Activated T-helper 1 cell treated with anti-CD3 and anti-CD28 coated beads, Interleukin-12 subunit alpha, Interleukin-12 subunit beta, Interleukin-2, Interleukin-4 antibody, amounts not matched to agents 30 ng/mL and 10 ng/mL and 1 ng/mL, durations not matched to agents 14 hours and 24 hours and 36 hours (primary cell): ENCODE data around the gene SLC10A3. TPM values are rescaled to one million over a fixed set of nuclear protein-coding genes. Genes with fewer than 3 reads are reported as not detected.
A peak's percentile ranks its signal among the peaks of the same experiment; 100 is the strongest.

Source experiments
- DNase-seq: peaks from one replicate; pipeline ENCODE4 v3.0.0; 2021; ENCODE audit warnings: low spot score
- H3K27ac Mint-ChIP-seq: one replicate; pipeline ENCODE4 v1.8.0; 2021; ENCODE audit warnings: mild to moderate bottlenecking, mixed read lengths
- H3K27me3 Mint-ChIP-seq: one replicate; pipeline ENCODE4 v1.8.0; 2022; ENCODE audit warnings: mild to moderate bottlenecking, moderate library complexity, mixed read lengths; ENCODE audit not compliant: insufficient read depth
- H3K36me3 Mint-ChIP-seq: one replicate; pipeline ENCODE4 v1.8.0; 2021; ENCODE audit warnings: low read depth, mixed read lengths
- H3K4me1 Mint-ChIP-seq: one replicate; pipeline ENCODE4 v1.8.0; 2021; ENCODE audit warnings: low read depth, mixed read lengths
- H3K4me3 Mint-ChIP-seq: one replicate; pipeline ENCODE4 v1.8.0; 2021; ENCODE audit warnings: mild to moderate bottlenecking, moderate library complexity, mixed read lengths
- H3K9me3 Mint-ChIP-seq: one replicate; pipeline ENCODE4 v1.8.0; 2021; ENCODE audit warnings: mixed read lengths
- intact Hi-C: fragments of 100-400 bp; cut with micrococcal nuclease; formaldehyde crosslinking; loops from one replicate; pipeline ENCODE4 v1.15.1; 2024
- total RNA-seq: library from RNA; stranded (reverse); gene quantifications from 2 replicates; pipeline ENCODE4 v1.2.3, GENCODE V29; 2022

Gene SLC10A3
- 19.9 and 23.1 TPM in 2 replicates for total RNA-seq

GRCh38 chrX:154490414-154491083 lies at the start of gene SLC10A3:
Gene SLC10A3 (minus strand): TSS chrX:154490629. CDS start chrX:154488940, 1,689 bp downstream.
- intact Hi-C loops, result loop anchor here (1.0 to 5.0 kb wide), 8 partner anchors 11 to 393 kb away; partner anchors contain the start of genes FAM3A, IKBKG, LAGE3 and MECP2

GRCh38 chrX:154539077-154539476 lies 48.6 kb upstream of the SLC10A3 start:
- Mint-ChIP-seq H3K27me3 (no peaks in the 10 kb centered on the region), H3K27ac (no peak overlapping the region)

More at GRCh38 chrX:154490414-154491083, at the start of gene SLC10A3:
- peaks cover 5% of the 10 kb centered on the region for H3K36me3 Mint-ChIP-seq
- peaks cover 10% of the 10 kb centered on the region for H3K4me1 Mint-ChIP-seq
- H3K4me3 Mint-ChIP-seq, result peak within 1 kb of the TSS; percentile 90
- H3K27ac Mint-ChIP-seq, result peak within 1 kb of the TSS; percentile 92
- peak; percentile 85 for DNase-seq
- H3K27me3 Mint-ChIP-seq, result no peaks in the 10 kb centered on the region
- H3K9me3 Mint-ChIP-seq, result no peaks in the 10 kb centered on the region

GRCh38 chrX:154535892-154536291 lies 45.5 kb upstream of the SLC10A3 start:
- Mint-ChIP-seq H3K27ac (no peak overlapping the region), H3K4me3 (no peak overlapping the region), H3K27me3 (no peaks in the 10 kb centered on the region), H3K9me3 (no peaks in the 10 kb centered on the region), H3K4me1 (peaks cover 6% of the 10 kb centered on the region), H3K36me3 (peaks cover 11% of the 10 kb centered on the region)
- intact Hi-C loops, result no loop called here
- DNase-seq, result no peak

More at GRCh38 chrX:154539077-154539476, 48.6 kb upstream of the SLC10A3 start:
- Mint-ChIP-seq H3K4me3 (no peak overlapping the region), H3K9me3 (no peaks in the 10 kb centered on the region), H3K4me1 (peaks cover 19% of the 10 kb centered on the region), H3K36me3 (peaks cover 14% of the 10 kb centered on the region)
- intact Hi-C loops, result no loop called here
- DNase-seq, result no peak

GRCh38 chrX:154534526-154535322 lies 44.3 kb upstream of the SLC10A3 start:
- Mint-ChIP-seq H3K4me3 (no peak overlapping the region), H3K9me3 (no peaks in the 10 kb centered on the region), H3K27ac (no peak overlapping the region), H3K27me3 (no peaks in the 10 kb centered on the region), H3K36me3 (peaks cover 13% of the 10 kb centered on the region), H3K4me1 (peaks cover 6% of the 10 kb centered on the region)
- intact Hi-C loops, result loop anchor here (1.0 to 5.0 kb wide), 5 partner anchors 42 to 226 kb away; partner anchors contain the start of genes RPL10 and SLC10A3
- peak; percentile 80 for DNase-seq

- Mint-ChIP-seq H3K27me3 (no peaks in the 10 kb centered on the region), H3K36me3 (peaks cover 8% of the 10 kb centered on the region), H3K4me1 (peaks cover 6% of the 10 kb centered on the region), H3K27ac (no peak overlapping the region), H3K9me3 (no peaks in the 10 kb centered on the region), H3K4me3 (no peak overlapping the region)
- intact Hi-C loops, result loop anchor here (5.0 kb wide), 2 partner anchors 40 to 135 kb away; partner anchors contain the start of genes RPL10 and SLC10A3
- DNase-seq, result no peak
These were observed 42.3 kb upstream of the SLC10A3 start for GRCh38 chrX:154532690-154533089.

- Mint-ChIP-seq H3K27me3 (no peaks in the 10 kb centered on the region), H3K4me3 (no peak overlapping the region), H3K36me3 (peaks cover 7% of the 10 kb centered on the region), H3K4me1 (peaks cover 14% of the 10 kb centered on the region), H3K27ac (no peak overlapping the region), H3K9me3 (no peaks in the 10 kb centered on the region)
- intact Hi-C loops, result loop anchor here (5.0 kb wide), 2 partner anchors 39 to 134 kb away; partner anchors contain the start of genes RPL10 and SLC10A3
- no peak for DNase-seq
These were observed 41.2 kb upstream of the SLC10A3 start for GRCh38 chrX:154531626-154532025.

- Mint-ChIP-seq H3K9me3 (no peaks in the 10 kb centered on the region), H3K4me1 (peaks cover 24% of the 10 kb centered on the region), H3K4me3 (no peak overlapping the region), H3K27me3 (no peaks in the 10 kb centered on the region), H3K36me3 (peaks cover 7% of the 10 kb centered on the region), H3K27ac (no peak overlapping the region)
- intact Hi-C loops, result loop anchor here (5.0 kb wide), 2 partner anchors 38 to 133 kb away; partner anchors contain the start of genes RPL10 and SLC10A3
- no peak for DNase-seq
These were observed 39.9 kb upstream of the SLC10A3 start for GRCh38 chrX:154530286-154530685.

- Mint-ChIP-seq H3K27ac (no peak overlapping the region), H3K4me3 (no peak overlapping the region), H3K36me3 (peaks cover 5% of the 10 kb centered on the region), H3K4me1 (peaks cover 18% of the 10 kb centered on the region), H3K9me3 (no peaks in the 10 kb centered on the region), H3K27me3 (no peaks in the 10 kb centered on the region)
- DNase-seq, result no peak
- intact Hi-C loops, result no loop called here
These were observed 38.8 kb upstream of the SLC10A3 start for GRCh38 chrX:154529206-154529612.

- H3K9me3 Mint-ChIP-seq, result no peaks in the 10 kb centered on the region
- no peaks in the 10 kb centered on the region for H3K27me3 Mint-ChIP-seq
- peaks cover 5% of the 10 kb centered on the region for H3K36me3 Mint-ChIP-seq
- H3K27ac Mint-ChIP-seq, result peak overlapping the region; percentile 47
- intact Hi-C loops, result no loop called here
- peaks cover 18% of the 10 kb centered on the region for H3K4me1 Mint-ChIP-seq
- DNase-seq, result peak; percentile 51
- H3K4me3 Mint-ChIP-seq, result peak overlapping the region; percentile 21
These were observed 36.7 kb upstream of the SLC10A3 start for GRCh38 chrX:154526901-154527675.

- Mint-ChIP-seq H3K4me1 (peaks cover 18% of the 10 kb centered on the region), H3K27me3 (no peaks in the 10 kb centered on the region), H3K27ac (no peak overlapping the region), H3K36me3 (peaks cover under 1% of the 10 kb centered on the region), H3K9me3 (no peaks in the 10 kb centered on the region), H3K4me3 (no peak overlapping the region)
- no peak for DNase-seq
- intact Hi-C loops, result no loop called here
These were observed 35.4 kb upstream of the SLC10A3 start for GRCh38 chrX:154525606-154526490.

- peaks cover 12% of the 10 kb centered on the region for H3K4me1 Mint-ChIP-seq
- intact Hi-C loops, result loop anchor here (10.0 kb wide), 1 partner anchor 545 kb away; the partner anchor contains the start of genes HCFC1 and TMEM187
- no peaks in the 10 kb centered on the region for H3K36me3 Mint-ChIP-seq
- H3K27me3 Mint-ChIP-seq, result no peaks in the 10 kb centered on the region
- no peak overlapping the region for H3K27ac Mint-ChIP-seq
- DNase-seq, result no peak
- no peaks in the 10 kb centered on the region for H3K9me3 Mint-ChIP-seq
- H3K4me3 Mint-ChIP-seq, result no peak overlapping the region
These were observed 29.0 kb upstream of the SLC10A3 start for GRCh38 chrX:154519389-154519788.
